GM12878 (cell line): ENCODE results near the gene PLA2G4E. TPM values are rescaled to one million over a fixed set of nuclear protein-coding genes. Genes with fewer than 3 reads are reported as not detected.

Source experiments
- ATAC-seq: fragments of 200-7000 bp; cut with Tn5 transposase; 3 replicates; pipeline ENCODE4 v1.9.1; 2020; ENCODE audit warnings: mild to moderate bottlenecking, moderate library complexity
- BruUV-seq: library from RNA; stranded (reverse); fragments of 400-500 nt; replicated peaks from 2 replicates; lab custom pipeline; 2021; lab: Mats Ljungman, UMichigan
- CTCF ChIA-PET: fragments of 300-600 bp; sonication (Branson Sonifier 250); formaldehyde crosslinking; extraction: SDS; loops from one replicate; lab custom pipeline; 2021; ENCODE audit warnings: inconsistent platforms; lab: Yijun Ruan, JAX
- POLR2A ChIA-PET: fragments of 350-600 bp; formaldehyde crosslinking; extraction: SDS; loops from one replicate; lab custom pipeline; 2021; ENCODE audit warnings: inconsistent platforms; lab: Charles Lee
- RAD21 ChIA-PET: fragments of 300-600 bp; sonication (Branson Sonifier 250); formaldehyde crosslinking; loops from one replicate; lab custom pipeline; 2023; ENCODE audit warnings: antibody characterized with exemption; ENCODE audit not compliant: unreplicated experiment; lab: Charles Lee
- SMC1A ChIA-PET: fragments of 300-600 bp; sonication (Branson Sonifier 250); formaldehyde crosslinking; loops from one replicate; lab custom pipeline; 2023; ENCODE audit not compliant: unreplicated experiment, uncharacterized antibody; lab: Charles Lee
- DNase-seq: peaks from one replicate; pipeline ENCODE4 v3.0.0-alpha.2; 2011; ENCODE audit warnings: low read depth, low spot score
- FAIRE-seq: peaks from 3 replicates; lab custom pipeline; 2011; peaks lifted over from hg19 to GRCh38; lab: Jason Lieb, UNC
- H2AFZ ChIP-seq: 2 replicates; pipeline ENCODE4 v1.6.0; 2011; ENCODE audit warnings: low read depth, low read length, control low read depth; ENCODE audit not compliant: control insufficient read depth
- H3K27ac ChIP-seq: 2 replicates; pipeline ENCODE4 v1.5.1; 2011; ENCODE audit warnings: control low read depth; ENCODE audit not compliant: control insufficient read depth, insufficient read depth
- H3K27me3 ChIP-seq, 2 experiments: replicated peaks in 1 of 2; 2 replicates each; pipeline versions ENCODE4 v1.6.0 to v1.6.1; 2011; ENCODE audit warnings: low read length in 1 of 2; ENCODE audit not compliant: control insufficient read depth in 2 of 2, insufficient read depth in 2 of 2
- H3K36me3 ChIP-seq, 2 experiments: 2 replicates each; pipeline ENCODE4 v1.5.1; 2011; ENCODE audit warnings: low read length in 1 of 2; ENCODE audit not compliant: control insufficient read depth in 2 of 2, insufficient read depth in 2 of 2
- H3K4me1 ChIP-seq: 2 replicates; pipeline ENCODE4 v1.6.1; 2011; ENCODE audit warnings: mild to moderate bottlenecking, low read length, moderate library complexity, mixed read lengths; ENCODE audit not compliant: control insufficient read depth, insufficient read depth
- H3K4me2 ChIP-seq: 2 replicates; pipeline ENCODE4 v1.6.0; 2011; ENCODE audit warnings: control low read depth; ENCODE audit not compliant: control insufficient read depth, insufficient read depth
- H3K4me3 ChIP-seq: fragments of 200-600 bp; sonication (generic); 2 replicates; pipeline ENCODE4 v1.5.1; 2016
- H3K79me2 ChIP-seq: 2 replicates; pipeline ENCODE4 v1.6.0; 2011; ENCODE audit warnings: low read length; ENCODE audit not compliant: control insufficient read depth, insufficient read depth
- H3K9ac ChIP-seq: 2 replicates; pipeline ENCODE4 v1.8.0; 2011; ENCODE audit warnings: low read length, control low read depth, mixed read lengths; ENCODE audit not compliant: control insufficient read depth, insufficient read depth
- H3K9me3 ChIP-seq: replicated peaks from 3 replicates; pipeline ENCODE4 v1.5.1; 2011; ENCODE audit warnings: mild to moderate bottlenecking, low read length; ENCODE audit not compliant: control insufficient read depth, insufficient read depth
- H4K20me1 ChIP-seq: 2 replicates; pipeline ENCODE4 v1.6.0; 2011; ENCODE audit not compliant: control insufficient read depth, insufficient read depth
- CEBPB ChIP-seq, 2 experiments: fragments of 150-350 bp in 1 of 2; IDR thresholded peaks; 2 replicates each; pipeline ENCODE4 v1.6.1; 2012 to 2014; ENCODE audit warnings: low read depth in 2 of 2, low read length in 2 of 2, borderline replicate concordance in 1 of 2, inconsistent platforms in 1 of 2
- CUX1 ChIP-seq: IDR thresholded peaks from 2 replicates; pipeline ENCODE4 v1.6.1; 2012; ENCODE audit warnings: improper control_type of control experiment, low read depth, low read length; ENCODE audit not compliant: insufficient replicate concordance
- IKZF2 ChIP-seq, 2 experiments: fragments of 450-650 bp; IDR thresholded peaks; 2 replicates each; pipeline ENCODE4 v1.6.1; 2017; ENCODE audit warnings: mild to moderate bottlenecking in 2 of 2, moderate library complexity in 2 of 2
- IRF3 ChIP-seq: fragments of 450-650 bp; IDR thresholded peaks from 2 replicates; pipeline ENCODE4 v1.6.1; 2014; ENCODE audit warnings: mild to moderate bottlenecking
- KDM1A ChIP-seq: fragments of 200-600 bp; sonication (generic); IDR thresholded peaks from 2 replicates; pipeline ENCODE4 v1.6.1; 2016; ENCODE audit warnings: borderline replicate concordance
- MAX ChIP-seq: IDR thresholded peaks from 2 replicates; pipeline ENCODE4 v1.6.1; 2012; ENCODE audit warnings: low read depth, low read length, improper control_type of control experiment
- NBN ChIP-seq: fragments of 450-650 bp; IDR thresholded peaks from 2 replicates; pipeline ENCODE4 v1.6.1; 2016
- NR2C2 ChIP-seq: IDR thresholded peaks from 2 replicates; pipeline ENCODE4 v1.6.1; 2011; ENCODE audit warnings: borderline replicate concordance, low read depth; ENCODE audit not compliant: control insufficient read depth, insufficient read length
- RAD51 ChIP-seq: fragments of 450-650 bp; IDR thresholded peaks from 2 replicates; pipeline ENCODE4 v1.6.1; 2016; ENCODE audit warnings: moderate library complexity, mild to moderate bottlenecking, inconsistent platforms
- STAT1 ChIP-seq: fragments of 450-650 bp; conservative IDR thresholded peaks from 2 replicates; pipeline ENCODE4 v1.6.1; 2014; ENCODE audit warnings: antibody characterized with exemption, mild to moderate bottlenecking
- USF1 ChIP-seq: IDR thresholded peaks from 2 replicates; pipeline ENCODE4 v1.6.1; 2011; ENCODE audit warnings: borderline replicate concordance, low read depth, mild to moderate bottlenecking, moderate library complexity, mixed read lengths, low read length; ENCODE audit not compliant: insufficient read depth; ENCODE audit errors: extremely low read length
- ZBTB33 ChIP-seq: fragments of 450-650 bp; IDR thresholded peaks from 2 replicates; pipeline ENCODE4 v1.6.1; 2017; ENCODE audit warnings: mild to moderate bottlenecking
- ZNF274 ChIP-seq: IDR thresholded peaks from one replicate; pipeline ENCODE4 v1.8.0; 2011; ENCODE audit not compliant: insufficient read length, insufficient read depth
- WGBS: methylation state at CpG from one replicate; pipeline ENCODE4 v1.1.6; 2016; ENCODE audit warnings: low lambda C conversion rate; ENCODE audit not compliant: insufficient replicate concordance, insufficient coverage; ENCODE audit errors: missing lambda C conversion rate; 5-methylcytosine and 5-hydroxymethylcytosine counted together
- in situ Hi-C: fragments of 300-500 bp; cut with MboI; formaldehyde crosslinking; loops from 9 replicates; pipeline ENCODE4 v1.14.3; 2018; ENCODE audit warnings: mixed read lengths
- intact Hi-C: fragments of 100-400 bp; cut with micrococcal nuclease; formaldehyde crosslinking; loops from one replicate; pipeline ENCODE4 v1.14.2; 2022; ENCODE audit not compliant: unreplicated experiment
- polyA plus RNA-seq, 11 experiments: library from polyadenylated mRNA; depleted of rRNA in 4 of 11; unstranded in 6 of 11; stranded (reverse) in 5 of 11; fragments of >200 nt; fragmentation: Nextera tagmentation in 4 of 11; fragmentation: Illumina TruSeq in 1 of 11; extraction: Ambion mirVana in 4 of 11; extraction: Trizol in 1 of 11; gene quantifications; 1 replicate in 1 of 11; 2 replicates in 10 of 11; pipeline versions ENCODE4 v1.2.1 to v1.2.3, GENCODE V29; 2011 to 2016; ENCODE audit warnings: inconsistent platforms in 2 of 11, missing spikeins in 2 of 11, low read depth in 1 of 11
- total RNA-seq, 4 experiments: library from RNA; depleted of rRNA in 3 of 4; stranded (reverse); fragments of >200 nt in 3 of 4; fragmentation: Illumina TruSeq in 1 of 4; extraction: Trizol in 1 of 4; gene quantifications; 2 replicates each; pipeline versions ENCODE4 v1.2.1 to v1.2.3, GENCODE V29; 2013 to 2021

Gene PLA2G4E
- total and polyA plus RNA-seq, 10 of the 15 experiments (the other 5 are each of a cell fraction or from before 2014, with no cell fraction given), result 0.05 to 0.32 (median 0.06) TPM; not detected in 5

- H2AFZ ChIP-seq, result no peak overlapping the region
- no peak overlapping the region for H3K9ac ChIP-seq
- no peaks in the 10 kb centered on the region for H3K79me2 ChIP-seq
- H3K27ac ChIP-seq, result no peak overlapping the region
- BruUV-seq, result no TSS peak
- no peak overlapping the region for H3K4me3 ChIP-seq
- ChIA-PET RAD21 (interaction anchor here (1.0 kb wide), 1 partner anchor 10 kb away, joined by 4 read pairs; the partner anchor contains the start of gene EHD4), POLR2A (interaction anchor here (0.9 kb wide), 1 partner anchor 10 kb away, joined by 5 read pairs; the partner anchor contains the start of gene EHD4), CTCF (interaction anchor here (0.7 to 1.6 kb wide), 3 partner anchors 10 to 114 kb away, joined by 3 to 7 read pairs (median 3); partner anchors contain the start of gene EHD4), SMC1A (interaction anchor here (0.9 kb wide), 1 partner anchor 18 kb away, joined by 3 read pairs; no protein-coding TSS in a partner anchor)
- peaks cover 0 to 2% of the 10 kb centered on the region in 2 experiments; a peak in 2 of 4 replicates for H3K27me3 ChIP-seq
- in situ Hi-C loops (no loop called here), intact Hi-C loops (no loop called here)
- H3K4me1 ChIP-seq, result no peaks in the 10 kb centered on the region
- FAIRE-seq (no peak), DNase-seq (no peak), ATAC-seq (no peak)
- WGBS, result 51% methylated on average over 10 of the region's 10 CpGs
- H4K20me1 ChIP-seq, result no peaks in the 10 kb centered on the region
- H3K4me2 ChIP-seq, result no peak overlapping the region
- no peaks in the 10 kb centered on the region for H3K36me3 ChIP-seq
- H3K9me3 ChIP-seq, result no peaks in the 10 kb centered on the region
- TF ChIP-seq NBN (no peak), RAD51 (no peak), MAX (no peak), NR2C2 (no peak), KDM1A (no peak), USF1 (no peak), ZNF274 (no peak), IKZF2 (IDR thresholded peaks at IDR 0.05) (no peak), CEBPB (IDR thresholded peaks at IDR 0.05; ENCODE audit: borderline replicate concordance in 1 of 2, low read depth in 2 of 2, low read length in 2 of 2) (no peak), CUX1 (no peak), ZBTB33 (no peak), IRF3 (no peak), STAT1 (no peak)
Measured at GRCh38 chr15:41982133-41982930, 38.5 kb downstream of the PLA2G4E start.
